Activated CD8-positive, alpha-beta memory T cell treated with anti-CD3 and anti-CD28 coated beads, Interleukin-2, amount 50 U/mL, for 4 hours (primary cell): ENCODE measurements around the gene UPF3A.
"Not testable (repeated sequence)": the region's sequence is repeated elsewhere in the genome, so short reads cannot be mapped to it uniquely, and the experiment has no call there.

Experiments
- DNase-seq: peaks from one replicate; pipeline ENCODE4 v3.0.0-alpha.2; 2020

UPF3A gene

GRCh38 chr13:114304346-114305034, 23.1 kb downstream of the UPF3A start:
- DNase-seq: no peak

GRCh38 chr13:114309086-114309485, 27.7 kb downstream of the UPF3A start:
- no peak for DNase-seq

- no peak for DNase-seq
These were observed 28.5 kb downstream of the UPF3A start for GRCh38 chr13:114309806-114310410.

- DNase-seq: no peak
These were observed 29.6 kb downstream of the UPF3A start for GRCh38 chr13:114310956-114311355.

GRCh38 chr13:114311387-114311786, 30.0 kb downstream of the UPF3A start:
- DNase-seq: no peak

GRCh38 chr13:114311908-114312307, 30.5 kb downstream of the UPF3A start:
- DNase-seq: no peak

GRCh38 chr13:114313061-114313860, 31.9 kb downstream of the UPF3A start:
- no peak for DNase-seq

- DNase-seq: peak; percentile 90
These were observed 32.9 kb downstream of the UPF3A start, which contains the start of gene CHAMP1 for GRCh38 chr13:114314074-114314912. CHAMP1 (plus strand) TSS chr13:114314503; CDS start chr13:114323843, 9,340 bp downstream.

GRCh38 chr13:114315074-114315785, 33.8 kb downstream of the UPF3A start:
- DNase-seq: no peak

- no peak for DNase-seq
These were observed 37.2 kb downstream of the UPF3A start for GRCh38 chr13:114318624-114319023.

- DNase-seq: no peak
These were observed 38.1 kb downstream of the UPF3A start for GRCh38 chr13:114319441-114319913.

- no peak for DNase-seq
These were observed 38.7 kb downstream of the UPF3A start for GRCh38 chr13:114320065-114320464.

- no peak for DNase-seq
These were observed 39.9 kb downstream of the UPF3A start for GRCh38 chr13:114321256-114321655.

GRCh38 chr13:114323349-114323748, 41.9 kb downstream of the UPF3A start:
- no peak for DNase-seq

GRCh38 chr13:114324334-114324733, 42.9 kb downstream of the UPF3A start:
- no peak for DNase-seq

GRCh38 chr13:114325729-114326128, 44.3 kb downstream of the UPF3A start:
- DNase-seq: no peak

GRCh38 chr13:114328034-114328433, 46.6 kb downstream of the UPF3A start:
- DNase-seq: no peak

GRCh38 chr13:114328595-114328994, 47.2 kb downstream of the UPF3A start:
- no peak for DNase-seq

GRCh38 chr13:114330086-114330485, 48.7 kb downstream of the UPF3A start:
- DNase-seq: no peak

- DNase-seq: not testable (repeated sequence)
These were observed 52.5 kb downstream of the UPF3A start for GRCh38 chr13:114333881-114334280.

- DNase-seq: no peak
These were observed 53.1 kb downstream of the UPF3A start for GRCh38 chr13:114334305-114335053.
